Mucosa of stomach (tissue), 1 donor: ENCODE results near the gene SPATA31E1.
"Not testable (repeated sequence)": the region's sequence is repeated elsewhere in the genome, so short reads cannot be mapped to it uniquely, and the experiment has no call there.

ENCODE experiments used
- H3K27me3 ChIP-seq: one replicate; pipeline ENCODE4 v1.7.0; 2013; ENCODE audit warnings: mild to moderate bottlenecking, low read length; ENCODE audit not compliant: control insufficient read depth, insufficient read depth
- H3K36me3 ChIP-seq: one replicate; pipeline ENCODE4 v1.7.0; 2013; ENCODE audit warnings: low read length; ENCODE audit not compliant: control insufficient read depth, insufficient read depth
- H3K4me1 ChIP-seq: one replicate; pipeline ENCODE4 v1.7.0; 2013; ENCODE audit warnings: mild to moderate bottlenecking, low read length; ENCODE audit not compliant: control insufficient read depth, insufficient read depth
- H3K4me3 ChIP-seq: one replicate; pipeline ENCODE4 v1.7.0; 2013; ENCODE audit warnings: low read length
- H3K9ac ChIP-seq: one replicate; pipeline ENCODE4 v1.7.0; 2013; ENCODE audit warnings: mild to moderate bottlenecking, low read length, moderate library complexity
- H3K9me3 ChIP-seq: one replicate; pipeline ENCODE4 v1.7.0; 2013; ENCODE audit warnings: mild to moderate bottlenecking, low read length, moderate library complexity; ENCODE audit not compliant: control insufficient read depth
- donor health status: Pancreatic carcinoma.

SPATA31E1 gene

DNA sequence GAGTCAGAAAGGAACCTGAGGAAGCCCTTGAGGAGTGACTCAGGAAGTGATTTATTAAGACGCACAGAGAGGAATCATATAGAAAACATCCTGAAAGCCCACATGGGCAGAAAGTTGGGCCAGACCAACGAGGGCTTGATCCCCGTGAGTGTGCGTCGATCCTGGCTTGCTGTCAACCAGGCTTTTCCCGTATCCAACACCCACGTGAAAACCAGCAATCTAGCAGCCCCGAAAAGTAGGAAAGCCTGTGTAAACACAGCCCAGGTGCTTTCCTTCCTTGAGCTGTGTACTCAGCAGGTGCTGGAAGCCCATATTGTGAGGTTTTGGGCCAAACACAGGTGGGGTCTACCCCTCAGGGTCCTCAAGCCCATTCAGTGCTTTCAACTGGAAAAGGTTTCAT lies 38.9 kb downstream of the SPATA31E1 start:
- H3K27me3 ChIP-seq, H3K9ac ChIP-seq, H3K4me3 ChIP-seq, H3K36me3 ChIP-seq, H3K4me1 ChIP-seq, H3K9me3 ChIP-seq: not testable (repeated sequence)

- H3K4me1 ChIP-seq, H3K27me3 ChIP-seq, H3K36me3 ChIP-seq, H3K9ac ChIP-seq, H3K9me3 ChIP-seq, H3K4me3 ChIP-seq: not testable (repeated sequence)
Observed at GRCh38 chr9:87923012-87923411, 40.3 kb downstream of the SPATA31E1 start.

DNA sequence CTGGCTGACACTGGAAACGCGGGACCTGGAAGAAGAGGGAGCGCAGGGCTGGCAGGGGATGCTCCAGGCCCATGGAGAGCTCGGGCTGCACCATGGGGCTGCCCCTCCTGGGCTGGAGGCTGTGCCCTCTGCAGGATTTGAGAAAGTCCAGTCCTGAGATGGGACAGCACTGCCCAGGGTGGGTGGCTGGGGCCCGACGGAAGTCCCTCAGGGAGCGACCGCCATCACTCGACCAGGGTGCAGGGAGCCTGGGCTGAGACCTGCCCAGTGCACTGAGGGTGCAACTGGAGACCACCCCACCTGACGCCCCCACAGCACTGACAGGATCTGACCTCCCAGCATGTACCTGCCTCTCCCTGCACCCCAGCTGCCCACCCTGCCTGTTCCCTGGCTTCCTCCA lies 42.2 kb downstream of the SPATA31E1 start:
- not testable (repeated sequence) for H3K9ac ChIP-seq, H3K9me3 ChIP-seq

GRCh38 chr9:87929152-87929551 lies 46.5 kb downstream of the SPATA31E1 start:
- H3K4me3 ChIP-seq, H3K27me3 ChIP-seq, H3K36me3 ChIP-seq, H3K9me3 ChIP-seq, H3K4me1 ChIP-seq, H3K9ac ChIP-seq: not testable (repeated sequence)

More for the DNA sequence above, 42.2 kb downstream of the SPATA31E1 start:
- not testable (repeated sequence) for H3K27me3 ChIP-seq, H3K4me1 ChIP-seq, H3K4me3 ChIP-seq, H3K36me3 ChIP-seq

- H3K9me3 ChIP-seq, H3K4me3 ChIP-seq, H3K4me1 ChIP-seq, H3K9ac ChIP-seq, H3K36me3 ChIP-seq, H3K27me3 ChIP-seq: not testable (repeated sequence)
Observed at GRCh38 chr9:87934444-87934843, 51.8 kb downstream of the SPATA31E1 start.

- H3K4me3 ChIP-seq, H3K4me1 ChIP-seq, H3K9me3 ChIP-seq, H3K36me3 ChIP-seq, H3K27me3 ChIP-seq, H3K9ac ChIP-seq: not testable (repeated sequence)
Observed at GRCh38 chr9:87937352-87937751, 54.7 kb downstream of the SPATA31E1 start.

- H3K27me3 ChIP-seq, H3K4me3 ChIP-seq, H3K4me1 ChIP-seq, H3K36me3 ChIP-seq, H3K9ac ChIP-seq, H3K9me3 ChIP-seq: not testable (repeated sequence)
Observed at GRCh38 chr9:87937918-87938317, 55.2 kb downstream of the SPATA31E1 start.

- H3K4me3 ChIP-seq, H3K27me3 ChIP-seq, H3K9me3 ChIP-seq, H3K4me1 ChIP-seq, H3K9ac ChIP-seq, H3K36me3 ChIP-seq: not testable (repeated sequence)
Observed at GRCh38 chr9:87938336-87938735, 55.7 kb downstream of the SPATA31E1 start.
